NT2/D1 (cell line): Measurements from ENCODE around the gene CDY2B.
"Not testable (repeated sequence)": the region's sequence is repeated elsewhere in the genome, so short reads cannot be mapped to it uniquely, and the experiment has no call there.

Experiments
- SUZ12 ChIP-seq: IDR thresholded peaks from 2 replicates; pipeline ENCODE4 v1.6.1; 2011; ENCODE audit not compliant: insufficient read length, insufficient read depth; ENCODE audit errors: extremely low read depth
- ZNF274 ChIP-seq: IDR thresholded peaks from 2 replicates; pipeline ENCODE4 v1.6.1; 2011; ENCODE audit warnings: mild to moderate bottlenecking, low read depth, low read length

- not testable (repeated sequence) for TF ChIP-seq SUZ12, ZNF274
Measured at GRCh38 chrY:17908009-17908408, 28.0 kb upstream of the CDY2B start.
